ENCODE results near the gene CNTNAP2.

DNA sequence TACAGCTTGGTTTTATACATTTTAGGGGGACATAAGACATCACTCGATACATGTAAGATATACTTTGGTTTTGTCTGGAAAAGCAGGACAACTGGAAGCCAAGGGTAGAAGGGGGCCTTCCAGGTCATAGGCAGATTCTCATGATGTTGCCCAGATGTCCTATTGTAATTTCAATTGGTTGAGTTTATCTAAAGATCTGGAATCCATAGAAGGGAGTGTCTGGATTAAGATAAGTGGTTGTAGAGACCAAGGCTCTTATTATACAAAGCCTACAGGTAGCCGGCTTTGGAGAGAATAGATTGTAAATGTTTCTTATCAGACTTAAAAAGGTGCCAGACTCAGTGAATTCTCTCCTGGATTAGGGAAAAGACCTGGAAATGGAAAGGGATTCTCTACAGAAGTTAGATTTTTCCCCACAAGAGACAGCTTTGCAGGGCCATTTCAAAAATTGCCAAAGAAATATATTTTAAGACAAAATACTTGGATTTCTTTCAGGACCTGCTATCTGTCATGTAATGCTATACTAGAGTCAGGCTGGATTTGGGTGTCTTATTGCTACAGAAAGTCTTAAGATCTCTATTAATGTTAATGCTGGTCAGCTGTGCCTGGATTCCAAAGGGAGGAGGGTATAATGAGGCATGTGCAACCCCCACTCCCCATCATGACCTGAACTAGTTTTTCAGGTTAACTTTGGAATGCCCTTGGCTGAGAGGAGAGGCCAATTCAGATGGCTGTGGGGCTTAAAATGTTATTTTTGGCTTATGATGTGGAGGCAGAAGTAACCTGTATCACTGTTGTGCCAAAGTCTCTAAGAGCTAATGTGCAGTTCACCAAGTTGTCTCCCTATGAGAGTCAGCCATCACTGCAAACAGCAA, 1962.8 kb downstream of the CNTNAP2 start:
- no peak for TF ChIP-seq GATA3 (IDR thresholded peaks at IDR 0.05; ENCODE audit: low read depth, low read length)
- TF ChIP-seq GATA2 (IDR thresholded peaks at IDR 0.05; ENCODE audit: low read depth, low read length), result no peak
